HG02588 (cell line): ENCODE data around the gene TMEM184A.
"Not testable (repeated sequence)": the region's sequence is repeated elsewhere in the genome, so short reads cannot be mapped to it uniquely, and the experiment has no call there.

ENCODE experiments used
- ATAC-seq: cut with Tn5 transposase; IDR thresholded peaks from one replicate; pipeline ENCODE4 v1.9.1; 2021; ENCODE audit warnings: mild to moderate bottlenecking, moderate library complexity; ENCODE audit not compliant: unreplicated experiment

The TMEM184A gene

GRCh38 chr7:1529383-1530116 is 26.5 kb downstream of the TMEM184A start:
- no peak for ATAC-seq

- no peak for ATAC-seq
Observed at GRCh38 chr7:1526271-1526754, 29.7 kb downstream of the TMEM184A start.

- ATAC-seq: no peak
Observed at GRCh38 chr7:1525409-1525808, 30.6 kb downstream of the TMEM184A start.

GRCh38 chr7:1523844-1524243 is 32.2 kb downstream of the TMEM184A start:
- ATAC-seq: no peak

- ATAC-seq: no peak
Observed at GRCh38 chr7:1523208-1523607, 32.8 kb downstream of the TMEM184A start.

- ATAC-seq: no peak
Observed at GRCh38 chr7:1521456-1521855, 34.5 kb downstream of the TMEM184A start.

- ATAC-seq: no peak
Observed at GRCh38 chr7:1520539-1521234, 35.3 kb downstream of the TMEM184A start.

- not testable (repeated sequence) for ATAC-seq
Observed at GRCh38 chr7:1519322-1519922, 36.6 kb downstream of the TMEM184A start.

- no peak for ATAC-seq
Observed at GRCh38 chr7:1516586-1517251, 39.3 kb downstream of the TMEM184A start.

- ATAC-seq: not testable (repeated sequence)
Observed at GRCh38 chr7:1515509-1515967, 40.5 kb downstream of the TMEM184A start.

GRCh38 chr7:1514995-1515401 is 41.0 kb downstream of the TMEM184A start:
- no peak for ATAC-seq

GRCh38 chr7:1514407-1514806 is 41.6 kb downstream of the TMEM184A start:
- ATAC-seq: no peak

GRCh38 chr7:1513657-1514095 is 42.3 kb downstream of the TMEM184A start:
- ATAC-seq: no peak

- peak; percentile 44 for ATAC-seq
Observed at GRCh38 chr7:1512781-1513656, 43.0 kb downstream of the TMEM184A start.

GRCh38 chr7:1511444-1512422 is 44.3 kb downstream of the TMEM184A start:
- no peak for ATAC-seq

- ATAC-seq: no peak
Observed at GRCh38 chr7:1510780-1511154, 45.2 kb downstream of the TMEM184A start.

GRCh38 chr7:1509226-1509625 is 46.8 kb downstream of the TMEM184A start:
- no peak for ATAC-seq

- ATAC-seq: no peak
Observed at GRCh38 chr7:1508277-1508758, 47.7 kb downstream of the TMEM184A start.
